ENCODE results near the gene F12.

F12 gene

DNA sequence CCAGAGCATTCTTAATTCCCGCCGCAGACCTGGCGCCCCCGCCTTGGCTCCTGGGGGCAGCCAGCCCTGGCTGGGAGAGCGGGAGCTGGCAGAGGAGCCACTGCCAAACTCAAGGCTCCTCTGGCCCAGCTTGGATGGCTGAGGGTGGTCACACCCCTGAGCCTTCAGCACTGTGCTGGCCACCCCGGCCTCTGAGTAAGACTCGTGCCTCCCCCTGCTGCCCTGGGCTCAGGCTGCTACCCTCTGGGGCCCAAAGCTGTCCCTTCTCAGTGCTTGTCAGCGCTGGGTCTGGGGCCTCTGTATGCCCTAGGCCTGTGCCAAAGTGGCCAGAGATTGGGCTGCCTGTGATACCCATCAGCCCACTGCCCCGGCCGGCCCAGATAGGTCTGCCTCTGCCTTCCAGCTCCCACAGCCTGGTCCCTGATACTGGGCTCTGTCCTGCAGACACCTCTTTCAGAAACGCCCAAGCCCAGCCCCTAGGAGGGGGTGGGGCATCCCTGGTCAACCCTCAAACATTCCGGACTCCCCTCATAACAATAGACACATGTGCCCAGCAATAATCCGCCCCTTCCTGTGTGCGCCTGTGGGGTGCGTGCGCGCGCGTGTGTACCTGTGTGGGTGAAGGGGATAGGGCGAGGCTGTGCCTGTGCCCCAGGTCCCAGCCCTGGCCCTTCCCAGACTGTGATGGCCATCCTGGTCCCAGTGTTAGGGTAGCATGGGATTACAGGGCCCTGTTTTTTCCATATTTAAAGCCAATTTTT is 32.9 kb upstream of the F12 start:
- Histone ChIP-seq H3K9me3 (ENCODE audit: severe bottlenecking) (no peaks in the 10 kb centered on the region), H3K4me3 (ENCODE audit: severe bottlenecking) (no peak overlapping the region), H3K36me3 (ENCODE audit: low read depth) (peaks cover 10% of the 10 kb centered on the region), H3K27ac (ENCODE audit: poor library complexity, severe bottlenecking) (peak overlapping the region; percentile 0), H3K27me3 (ENCODE audit: insufficient read depth, poor library complexity, severe bottlenecking) (no peaks in the 10 kb centered on the region), H3K4me1 (ENCODE audit: insufficient read depth, poor library complexity, severe bottlenecking) (no peaks in the 10 kb centered on the region)
- TF ChIP-seq, protein P1, sequence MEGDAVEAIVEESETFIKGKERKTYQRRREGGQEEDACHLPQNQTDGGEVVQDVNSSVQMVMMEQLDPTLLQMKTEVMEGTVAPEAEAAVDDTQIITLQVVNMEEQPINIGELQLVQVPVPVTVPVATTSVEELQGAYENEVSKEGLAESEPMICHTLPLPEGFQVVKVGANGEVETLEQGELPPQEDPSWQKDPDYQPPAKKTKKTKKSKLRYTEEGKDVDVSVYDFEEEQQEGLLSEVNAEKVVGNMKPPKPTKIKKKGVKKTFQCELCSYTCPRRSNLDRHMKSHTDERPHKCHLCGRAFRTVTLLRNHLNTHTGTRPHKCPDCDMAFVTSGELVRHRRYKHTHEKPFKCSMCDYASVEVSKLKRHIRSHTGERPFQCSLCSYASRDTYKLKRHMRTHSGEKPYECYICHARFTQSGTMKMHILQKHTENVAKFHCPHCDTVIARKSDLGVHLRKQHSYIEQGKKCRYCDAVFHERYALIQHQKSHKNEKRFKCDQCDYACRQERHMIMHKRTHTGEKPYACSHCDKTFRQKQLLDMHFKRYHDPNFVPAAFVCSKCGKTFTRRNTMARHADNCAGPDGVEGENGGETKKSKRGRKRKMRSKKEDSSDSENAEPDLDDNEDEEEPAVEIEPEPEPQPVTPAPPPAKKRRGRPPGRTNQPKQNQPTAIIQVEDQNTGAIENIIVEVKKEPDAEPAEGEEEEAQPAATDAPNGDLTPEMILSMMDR (IDR thresholded peaks at IDR 0.05; ENCODE audit: poor library complexity, severe bottlenecking) = no peak
- ATAC-seq (ENCODE audit: low read depth) (peak; percentile 3), DNase-seq (ENCODE audit: low spot score) (no peak)

DNA sequence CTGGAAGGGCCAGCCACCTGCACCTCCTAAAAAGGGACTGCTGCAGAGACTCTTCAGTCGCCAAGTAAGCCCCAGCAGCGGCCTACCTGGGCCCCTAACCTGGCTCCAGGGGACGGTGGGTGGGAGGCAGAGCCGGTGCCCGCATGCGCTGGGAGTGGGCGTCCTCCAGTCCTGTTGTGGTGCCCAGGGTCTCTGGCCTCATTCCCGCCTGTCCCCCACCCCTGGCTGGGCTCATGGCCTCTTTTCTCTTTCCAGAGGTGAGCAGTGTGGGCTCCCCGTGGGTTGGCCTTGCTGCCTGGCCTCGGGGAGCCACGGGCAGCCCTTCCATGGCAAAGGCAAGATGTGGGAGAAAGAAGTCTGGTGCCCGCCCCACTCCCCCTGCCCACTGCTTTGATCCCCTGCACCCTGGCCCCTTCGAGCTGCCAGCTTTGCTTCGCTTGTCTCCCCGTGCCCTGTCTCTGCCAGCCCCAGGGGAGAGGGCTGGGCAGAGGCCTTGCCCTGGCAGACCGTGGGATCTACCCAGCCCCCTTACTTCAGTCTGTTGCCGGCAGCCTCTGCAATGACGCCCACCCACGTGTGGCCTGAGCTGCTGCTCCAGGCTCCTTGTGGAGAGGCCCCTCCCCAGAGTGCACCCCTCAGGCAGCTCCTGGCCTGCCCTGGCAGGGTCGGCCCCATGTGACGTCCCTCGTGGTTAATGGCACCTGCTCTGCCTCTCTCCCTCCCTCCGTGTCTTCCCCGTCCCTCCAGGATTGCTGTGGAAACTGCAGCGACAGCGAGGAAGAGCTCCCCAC is 31.8 kb upstream of the F12 start:
- TF ChIP-seq, protein P1 (IDR thresholded peaks at IDR 0.05; ENCODE audit: poor library complexity, severe bottlenecking) = no peak
- Histone ChIP-seq H3K27ac (ENCODE audit: poor library complexity, severe bottlenecking) (no peak overlapping the region), H3K27me3 (ENCODE audit: insufficient read depth, poor library complexity, severe bottlenecking) (no peaks in the 10 kb centered on the region), H3K4me3 (ENCODE audit: severe bottlenecking) (no peak overlapping the region), H3K4me1 (ENCODE audit: insufficient read depth, poor library complexity, severe bottlenecking) (no peaks in the 10 kb centered on the region), H3K9me3 (ENCODE audit: severe bottlenecking) (no peaks in the 10 kb centered on the region), H3K36me3 (ENCODE audit: low read depth) (peaks cover 20% of the 10 kb centered on the region)
- ATAC-seq (ENCODE audit: low read depth) (0 out of 3 replicates have a peak, but pooled peaks have one; percentile 0), DNase-seq (ENCODE audit: low spot score) (no peak)

DNA sequence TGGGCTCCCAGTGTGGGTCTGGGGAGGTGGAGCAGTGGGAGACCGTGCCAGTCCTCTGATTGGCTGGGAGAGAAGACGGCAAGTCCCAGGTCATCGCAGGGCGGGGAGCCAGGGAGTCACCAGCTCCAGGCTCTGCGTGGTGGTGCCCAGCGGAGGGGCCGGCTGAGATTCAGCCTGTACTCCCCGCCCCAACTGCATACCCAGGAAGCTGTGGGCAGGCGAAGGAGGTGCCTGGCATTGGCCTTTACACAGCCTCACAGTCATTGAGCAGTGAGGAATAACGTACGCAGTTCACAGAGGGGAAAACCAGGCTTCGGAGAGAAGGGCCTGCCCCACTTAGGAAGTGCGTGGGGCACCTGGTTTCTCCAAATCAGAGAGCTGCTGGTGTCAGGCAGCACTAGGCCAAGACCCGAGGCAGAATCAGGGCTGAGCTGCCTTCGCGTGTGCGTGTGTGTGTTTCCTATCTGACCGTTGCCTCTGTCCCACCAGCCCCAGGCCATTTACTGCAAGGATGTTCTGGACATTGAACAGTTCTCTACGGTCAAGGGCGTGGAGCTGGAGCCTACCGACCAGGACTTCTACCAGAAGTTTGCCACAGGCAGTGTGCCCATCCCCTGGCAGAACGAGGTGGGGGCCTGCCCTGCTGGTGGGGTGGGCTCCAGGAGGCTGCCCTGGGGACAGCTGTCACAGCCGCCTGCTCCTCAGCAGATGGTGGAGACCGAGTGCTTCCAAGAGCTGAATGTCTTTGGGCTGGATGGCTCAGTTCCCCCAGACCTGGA is 31.0 kb upstream of the F12 start:
- Histone ChIP-seq H3K9me3 (ENCODE audit: severe bottlenecking) (no peaks in the 10 kb centered on the region), H3K4me1 (ENCODE audit: insufficient read depth, poor library complexity, severe bottlenecking) (no peaks in the 10 kb centered on the region), H3K27me3 (ENCODE audit: insufficient read depth, poor library complexity, severe bottlenecking) (no peaks in the 10 kb centered on the region), H3K4me3 (ENCODE audit: severe bottlenecking) (no peak overlapping the region), H3K36me3 (ENCODE audit: low read depth) (peaks cover 26% of the 10 kb centered on the region), H3K27ac (ENCODE audit: poor library complexity, severe bottlenecking) (no peak overlapping the region)
- DNase-seq (ENCODE audit: low spot score) (peak; percentile 75), ATAC-seq (ENCODE audit: low read depth) (no peak)
- TF ChIP-seq, protein P1 (IDR thresholded peaks at IDR 0.05; ENCODE audit: poor library complexity, severe bottlenecking) = no peak

DNA sequence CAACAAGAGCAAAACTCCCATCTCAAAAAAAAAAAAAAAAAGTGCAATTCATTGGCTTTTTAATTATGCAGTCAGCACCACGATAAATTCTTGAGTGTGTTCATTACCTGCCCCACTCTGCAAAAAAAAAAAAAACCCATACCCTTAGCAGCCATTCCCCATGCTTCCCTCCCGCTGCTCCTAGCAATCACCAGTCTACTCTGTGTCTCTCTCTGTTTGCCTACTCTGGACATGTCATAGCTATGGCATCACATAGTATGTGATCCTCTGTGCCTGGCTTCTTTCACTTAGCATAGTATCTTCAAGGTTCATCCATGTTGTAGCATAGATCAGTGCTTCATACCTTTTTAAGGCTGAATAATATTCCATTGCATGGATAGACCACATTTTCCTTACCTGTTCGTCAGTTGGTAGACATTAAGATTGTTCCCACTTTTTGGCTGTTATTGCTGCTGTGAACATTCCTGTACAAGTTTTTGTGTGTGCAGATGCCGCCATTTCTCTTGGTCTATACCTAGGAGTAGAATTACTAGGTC is 30.2 kb upstream of the F12 start:
- peaks cover 34% of the 10 kb centered on the region for H3K36me3 ChIP-seq (ENCODE audit: low read depth)
- H3K27ac ChIP-seq (ENCODE audit: poor library complexity, severe bottlenecking) = no peak overlapping the region
- no peaks in the 10 kb centered on the region for H3K9me3 ChIP-seq (ENCODE audit: severe bottlenecking)
- ATAC-seq (ENCODE audit: low read depth) (no peak), DNase-seq (ENCODE audit: low spot score) (no peak)
- H3K27me3 ChIP-seq (ENCODE audit: insufficient read depth, poor library complexity, severe bottlenecking) = no peaks in the 10 kb centered on the region
- H3K4me3 ChIP-seq (ENCODE audit: severe bottlenecking) = no peak overlapping the region
- TF ChIP-seq, protein P1 (IDR thresholded peaks at IDR 0.05; ENCODE audit: poor library complexity, severe bottlenecking) = no peak
- H3K4me1 ChIP-seq (ENCODE audit: insufficient read depth, poor library complexity, severe bottlenecking) = no peaks in the 10 kb centered on the region
